CD14-positive monocyte (primary cell): ENCODE measurements around the gene ZBTB4. TPM values are rescaled to one million over a fixed set of nuclear protein-coding genes. Genes with fewer than 3 reads are reported as not detected.

ENCODE experiments used
- DNase-seq, 3 donors: peaks; one replicate each; pipeline ENCODE4 v3.0.0-alpha.2; 2011 to 2022
- H2AFZ ChIP-seq: 2 replicates; pipeline ENCODE4 v1.6.0; 2012; ENCODE audit warnings: mild to moderate bottlenecking, low read depth, low read length, inconsistent platforms; ENCODE audit not compliant: insufficient read depth, poor library complexity, severe bottlenecking
- H3K27ac ChIP-seq, 2 donors: 1 replicate in 1 of 2; 2 replicates in 1 of 2; pipeline ENCODE4 v1.5.1; 2012 to 2013; ENCODE audit warnings: low read length in 2 of 2, control low read depth in 1 of 2, inconsistent platforms in 1 of 2, low read depth in 1 of 2, mild to moderate bottlenecking in 1 of 2
- H3K27me3 ChIP-seq, 2 donors: one replicate each; pipeline versions ENCODE4 v1.6.0 to v1.6.1; 2011 to 2013; ENCODE audit warnings: low read length in 2 of 2; ENCODE audit not compliant: control insufficient read depth in 2 of 2, insufficient read depth in 2 of 2
- H3K36me3 ChIP-seq, 2 donors: replicated peaks in 1 of 2; 1 replicate in 1 of 2; 2 replicates in 1 of 2; pipeline versions ENCODE4 v1.5.1 to v1.6.1; 2012 to 2013; ENCODE audit warnings: low read length in 2 of 2, control low read depth in 1 of 2, inconsistent platforms in 1 of 2, mild to moderate bottlenecking in 1 of 2; ENCODE audit not compliant: insufficient read depth in 2 of 2, control insufficient read depth in 1 of 2
- H3K4me1 ChIP-seq, 2 donors: 1 replicate in 1 of 2; 2 replicates in 1 of 2; pipeline versions ENCODE4 v1.5.1 to v1.6.1; 2012 to 2013; ENCODE audit warnings: low read length in 2 of 2, control low read depth in 1 of 2, inconsistent platforms in 1 of 2, mild to moderate bottlenecking in 1 of 2, moderate library complexity in 1 of 2; ENCODE audit not compliant: insufficient read depth in 2 of 2, control insufficient read depth in 1 of 2
- H3K4me2 ChIP-seq: replicated peaks from 2 replicates; pipeline ENCODE3; 2012; ENCODE audit warnings: low read length, moderate library complexity, mild to moderate bottlenecking; ENCODE audit not compliant: poor library complexity, severe bottlenecking; ENCODE audit errors: extremely low read depth
- H3K4me3 ChIP-seq, 3 experiments: fragments of 200-600 bp in 1 of 3; sonication (generic) in 1 of 3; replicated peaks in 1 of 3; 1 replicate in 2 of 3; 2 replicates in 1 of 3; pipeline ENCODE4 v1.5.1; 2011 to 2013; ENCODE audit warnings: low read length in 3 of 3, mild to moderate bottlenecking in 3 of 3, control low read depth in 2 of 3, low read depth in 2 of 3, inconsistent platforms in 1 of 3, moderate library complexity in 1 of 3
- H3K79me2 ChIP-seq: 2 replicates; pipeline ENCODE4 v1.6.0; 2012; ENCODE audit warnings: mild to moderate bottlenecking, control low read depth, inconsistent platforms, low read length, moderate library complexity; ENCODE audit not compliant: insufficient read depth
- H3K9ac ChIP-seq: 2 replicates; pipeline ENCODE4 v1.6.0; 2017; ENCODE audit warnings: low read length, mild to moderate bottlenecking; ENCODE audit not compliant: insufficient read depth, poor library complexity, severe bottlenecking
- H3K9me3 ChIP-seq, 2 donors: replicated peaks in 1 of 2; 1 replicate in 1 of 2; 2 replicates in 1 of 2; pipeline versions ENCODE4 v1.5.1 to v1.6.1; 2012 to 2013; ENCODE audit warnings: low read length in 2 of 2, control low read depth in 1 of 2; ENCODE audit not compliant: control insufficient read depth in 1 of 2, insufficient read depth in 1 of 2
- H4K20me1 ChIP-seq: 2 replicates; pipeline ENCODE4 v1.6.0; 2012; ENCODE audit warnings: mild to moderate bottlenecking, low read length, control low read depth, moderate library complexity; ENCODE audit not compliant: insufficient read depth
- H3K27ac Mint-ChIP-seq, 7 donors: one replicate each; pipeline ENCODE4 v1.8.0; 2020; ENCODE audit warnings: mild to moderate bottlenecking in 7 of 7, mixed read lengths in 7 of 7, moderate library complexity in 6 of 7, inconsistent platforms in 2 of 7
- H3K27me3 Mint-ChIP-seq, 3 donors: one replicate each; pipeline ENCODE4 v1.8.0; 2021 to 2022; ENCODE audit warnings: low read depth in 3 of 3, mild to moderate bottlenecking in 3 of 3, mixed read lengths in 3 of 3, moderate library complexity in 3 of 3, inconsistent platforms in 1 of 3
- H3K36me3 Mint-ChIP-seq, 2 donors: one replicate each; pipeline ENCODE4 v1.8.0; 2020; ENCODE audit warnings: mixed read lengths in 2 of 2, inconsistent platforms in 1 of 2, mild to moderate bottlenecking in 1 of 2
- H3K4me1 Mint-ChIP-seq: one replicate; pipeline ENCODE4 v1.8.0; 2020; ENCODE audit warnings: mild to moderate bottlenecking, mixed read lengths
- H3K4me3 Mint-ChIP-seq, 2 donors: one replicate each; pipeline ENCODE4 v1.8.0; 2020; ENCODE audit warnings: mild to moderate bottlenecking in 2 of 2, mixed read lengths in 2 of 2, moderate library complexity in 1 of 2
- H3K9me3 Mint-ChIP-seq, 7 donors: one replicate each; pipeline ENCODE4 v1.8.0; 2020 to 2022; ENCODE audit warnings: mixed read lengths in 7 of 7, mild to moderate bottlenecking in 6 of 7, moderate library complexity in 6 of 7, inconsistent platforms in 2 of 7
- WGBS: methylation state at CpG from one replicate; pipeline ENCODE4 v1.1.5; 2013; ENCODE audit warnings: missing lambda C conversion rate; ENCODE audit not compliant: insufficient coverage; 5-methylcytosine and 5-hydroxymethylcytosine counted together
- intact Hi-C, 2 donors: fragments of 100-400 bp; cut with micrococcal nuclease; formaldehyde crosslinking; loops; one replicate each; pipeline versions ENCODE4 v1.15.0 to v1.15.1; 2023
- polyA plus RNA-seq, 3 donors: library from polyadenylated mRNA; depleted of rRNA in 1 of 3; unstranded in 2 of 3; stranded (reverse) in 1 of 3; fragments of 300-500 nt in 2 of 3; fragments of >200 nt in 1 of 3; fragmentation: Illumina TruSeq in 2 of 3; gene quantifications; 1 replicate in 2 of 3; 2 replicates in 1 of 3; pipeline ENCODE4 v1.2.3, GENCODE V29; 2012 to 2021
- TF ChIP-seq, protein P1 (sequence below): fragments of 200-600 bp; IDR thresholded peaks from one replicate; pipeline ENCODE4 v1.8.0; 2022; ENCODE audit warnings: antibody characterized with exemption, mild to moderate bottlenecking

ZBTB4 gene
- polyA plus RNA-seq, 3 donors: 3.4 to 8.1 (median 4.4) TPM

DNA sequence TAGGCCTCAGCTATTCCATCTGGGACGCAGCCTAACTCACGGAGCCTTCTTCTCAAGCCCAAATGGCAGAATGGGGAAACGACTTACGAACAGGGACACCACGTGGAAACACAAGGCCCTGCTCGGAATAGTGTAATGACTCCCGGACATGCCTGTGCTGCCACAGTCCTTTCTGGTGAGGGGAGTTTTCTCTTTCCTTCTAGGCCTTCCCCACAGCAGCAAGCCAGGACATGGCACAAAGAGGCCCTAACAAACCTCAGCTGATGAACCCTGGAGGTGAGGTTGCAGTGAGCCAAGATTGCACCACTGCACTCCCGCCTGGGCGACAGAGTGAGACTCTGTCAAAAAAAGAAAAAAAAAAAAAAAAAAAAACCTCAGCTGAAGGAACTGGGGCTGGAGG is 15.3 kb downstream of the ZBTB4 start:
- Histone ChIP-seq H3K4me3 (no peak overlapping the region), H3K4me1 (peaks cover 21 to 24% of the 10 kb centered on the region in 2 donors), H3K79me2 (peaks cover 9% of the 10 kb centered on the region), H3K27me3 (no peaks in the 10 kb centered on the region), H3K4me2 (no peak overlapping the region), H3K36me3 (peaks cover 22 to 33% of the 10 kb centered on the region in 2 donors), H4K20me1 (no peaks in the 10 kb centered on the region), H3K27ac (no peak overlapping the region), H3K9ac (no peak overlapping the region), H2AFZ (no peak overlapping the region), H3K9me3 (no peaks in the 10 kb centered on the region)
- TF ChIP-seq, protein P1, sequence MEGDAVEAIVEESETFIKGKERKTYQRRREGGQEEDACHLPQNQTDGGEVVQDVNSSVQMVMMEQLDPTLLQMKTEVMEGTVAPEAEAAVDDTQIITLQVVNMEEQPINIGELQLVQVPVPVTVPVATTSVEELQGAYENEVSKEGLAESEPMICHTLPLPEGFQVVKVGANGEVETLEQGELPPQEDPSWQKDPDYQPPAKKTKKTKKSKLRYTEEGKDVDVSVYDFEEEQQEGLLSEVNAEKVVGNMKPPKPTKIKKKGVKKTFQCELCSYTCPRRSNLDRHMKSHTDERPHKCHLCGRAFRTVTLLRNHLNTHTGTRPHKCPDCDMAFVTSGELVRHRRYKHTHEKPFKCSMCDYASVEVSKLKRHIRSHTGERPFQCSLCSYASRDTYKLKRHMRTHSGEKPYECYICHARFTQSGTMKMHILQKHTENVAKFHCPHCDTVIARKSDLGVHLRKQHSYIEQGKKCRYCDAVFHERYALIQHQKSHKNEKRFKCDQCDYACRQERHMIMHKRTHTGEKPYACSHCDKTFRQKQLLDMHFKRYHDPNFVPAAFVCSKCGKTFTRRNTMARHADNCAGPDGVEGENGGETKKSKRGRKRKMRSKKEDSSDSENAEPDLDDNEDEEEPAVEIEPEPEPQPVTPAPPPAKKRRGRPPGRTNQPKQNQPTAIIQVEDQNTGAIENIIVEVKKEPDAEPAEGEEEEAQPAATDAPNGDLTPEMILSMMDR: no peak
- intact Hi-C loops: no loop called here
- H3K4me3 Mint-ChIP-seq: no peak overlapping the region
- 100% methylated on average over 4 of the region's 9 CpGs for WGBS
- peaks cover 20 to 38% of the 10 kb centered on the region in 2 donors for H3K36me3 Mint-ChIP-seq
- no peak for DNase-seq
- peak overlapping the region in 1 of 7 donors; percentile 18 for H3K27ac Mint-ChIP-seq
- peaks cover 19% of the 10 kb centered on the region for H3K4me1 Mint-ChIP-seq
- H3K9me3 Mint-ChIP-seq: no peaks in the 10 kb centered on the region
- H3K27me3 Mint-ChIP-seq: no peaks in the 10 kb centered on the region

DNA sequence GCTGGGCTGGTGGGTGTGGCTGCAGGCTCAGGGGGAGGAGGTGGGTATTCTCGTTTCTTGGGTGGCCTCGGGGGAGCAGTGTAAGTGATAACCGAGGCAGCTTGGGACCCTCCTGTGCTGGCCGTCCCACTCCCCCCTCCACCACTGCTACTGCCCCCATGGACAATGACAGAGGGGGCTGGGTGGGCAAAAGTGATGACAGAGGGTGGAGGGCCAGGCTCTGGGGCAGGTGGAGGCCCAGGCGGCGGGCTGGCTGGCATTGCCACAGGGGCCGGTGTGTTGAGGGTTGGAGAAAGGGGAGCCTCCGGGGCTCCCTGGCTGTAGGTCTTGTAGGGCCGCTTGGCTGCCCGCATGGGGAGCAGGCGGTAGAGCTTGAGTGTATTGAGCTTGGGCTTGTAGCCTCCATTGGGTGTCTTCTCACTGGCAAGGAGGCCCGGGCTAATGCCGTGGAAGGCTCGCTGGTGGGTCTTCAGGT is 16.0 kb downstream of the ZBTB4 start:
- H3K4me1 ChIP-seq: peaks cover 21 to 24% of the 10 kb centered on the region in 2 donors
- H3K4me3 Mint-ChIP-seq: no peak overlapping the region
- no peak overlapping the region for H3K27ac ChIP-seq
- H3K4me3 ChIP-seq: no peak overlapping the region
- H3K4me2 ChIP-seq: no peak overlapping the region
- no peaks in the 10 kb centered on the region for H4K20me1 ChIP-seq
- H3K36me3 ChIP-seq: peaks cover 22 to 27% of the 10 kb centered on the region in 2 donors
- H3K36me3 Mint-ChIP-seq: peaks cover 16 to 38% of the 10 kb centered on the region in 2 donors
- H3K27me3 ChIP-seq: no peaks in the 10 kb centered on the region
- peak overlapping the region in 1 of 7 donors; percentile 18 for H3K27ac Mint-ChIP-seq
- H3K4me1 Mint-ChIP-seq: peaks cover 19% of the 10 kb centered on the region
- H3K27me3 Mint-ChIP-seq: no peaks in the 10 kb centered on the region
- peaks cover 2% of the 10 kb centered on the region for H3K79me2 ChIP-seq
- DNase-seq: no peak
- no peaks in the 10 kb centered on the region for H3K9me3 ChIP-seq
- TF ChIP-seq, protein P1: no peak
- H2AFZ ChIP-seq: no peak overlapping the region
- H3K9ac ChIP-seq: no peak overlapping the region
- 99% methylated on average over 9 of the region's 14 CpGs for WGBS
- intact Hi-C loops: no loop called here
- H3K9me3 Mint-ChIP-seq: no peaks in the 10 kb centered on the region
